HCT116 (cell line): ENCODE data around the gene SKP2. TPM values are rescaled to one million over a fixed set of nuclear protein-coding genes. Genes with fewer than 3 reads are reported as not detected.

Source experiments
- ATAC-seq: fragments of 200-7000 bp; cut with Tn5 transposase; 2 replicates; pipeline ENCODE4 v1.9.1; 2020; ENCODE audit warnings: mild to moderate bottlenecking, moderate library complexity
- BruUV-seq: library from RNA; stranded (reverse); fragments of 400-500 nt; replicated peaks from 2 replicates; lab custom pipeline; 2021; lab: Mats Ljungman, UMichigan
- CTCF ChIA-PET: fragments of 300-600 bp; sonication (Branson Sonifier 250); formaldehyde crosslinking; loops from one replicate; lab custom pipeline; 2021; ENCODE audit warnings: antibody characterized with exemption; lab: Charles Lee
- POLR2A ChIA-PET: fragments of 300-600, 350-600 bp; sonication (Branson Sonifier 250); formaldehyde crosslinking; loops from one replicate; lab custom pipeline; 2021; ENCODE audit warnings: antibody characterized with exemption; lab: Charles Lee
- RAD21 ChIA-PET, 2 experiments: fragments of 300-600 bp; sonication (Branson Sonifier 250); formaldehyde crosslinking; loops; one replicate each; lab custom pipeline; 2023; ENCODE audit warnings: low total read pairs in 2 of 2; ENCODE audit not compliant: uncharacterized antibody in 2 of 2, unreplicated experiment in 2 of 2, low non-redundant PET in 1 of 2; lab: Charles Lee
- DNase-seq: peaks from one replicate; pipeline ENCODE4 v3.0.0-alpha.2; 2010; ENCODE audit warnings: low read depth, low spot score
- H2AFZ ChIP-seq: fragments of 200-600 bp; shearing (Covaris generic), sonication (generic); 2 replicates; pipeline ENCODE4 v1.6.1; 2017; ENCODE audit warnings: low read depth, mixed run types, mixed read lengths, antibody characterized with exemption, low read length; ENCODE audit not compliant: poor library complexity, severe bottlenecking
- H3K27ac ChIP-seq: 2 replicates; pipeline ENCODE4 v1.5.1; 2012; ENCODE audit warnings: low read depth, low read length
- H3K27me3 ChIP-seq: fragments of 200-600 bp; sonication (generic); 2 replicates; pipeline ENCODE4 v1.6.1; 2016; ENCODE audit warnings: mixed run types, low read length, mixed read lengths; ENCODE audit not compliant: insufficient read depth
- H3K36me3 ChIP-seq, 2 experiments: fragments of 200-500 bp in 1 of 2; fragments of 200-600 bp in 1 of 2; sonication (Bioruptor generic) in 1 of 2; sonication (generic) in 1 of 2; 2 replicates each; pipeline versions ENCODE4 v1.5.1 to v1.6.1; 2014 to 2016; ENCODE audit warnings: low read length in 2 of 2, inconsistent platforms in 1 of 2, mixed read lengths in 1 of 2, mixed run types in 1 of 2; ENCODE audit not compliant: insufficient read depth in 2 of 2, control insufficient read depth in 1 of 2
- H3K4me1 ChIP-seq, 2 experiments: fragments of 200-600 bp in 1 of 2; sonication (generic) in 1 of 2; 2 replicates each; pipeline versions ENCODE4 v1.5.1 to v1.6.1; 2012 to 2017; ENCODE audit warnings: low read length in 2 of 2, inconsistent platforms in 1 of 2, mild to moderate bottlenecking in 1 of 2, mixed read lengths in 1 of 2, mixed run types in 1 of 2, moderate library complexity in 1 of 2; ENCODE audit not compliant: insufficient read depth in 2 of 2, control insufficient read depth in 1 of 2
- H3K4me2 ChIP-seq: fragments of 200-600 bp; sonication (generic); 2 replicates; pipeline ENCODE4 v1.6.1; 2017; ENCODE audit warnings: mixed run types, low read length, mixed read lengths
- H3K4me3 ChIP-seq, 2 experiments: fragments of 200-600 bp in 1 of 2; sonication (generic) in 1 of 2; replicated peaks in 1 of 2; 2 replicates each; pipeline ENCODE4 v1.5.1; 2011 to 2016; ENCODE audit warnings: low read length in 2 of 2, control low read depth in 1 of 2, low read depth in 1 of 2, mild to moderate bottlenecking in 1 of 2, mixed read lengths in 1 of 2, mixed run types in 1 of 2
- H3K79me2 ChIP-seq: fragments of 200-600 bp; sonication (generic); 2 replicates; pipeline ENCODE4 v1.6.1; 2017; ENCODE audit warnings: mild to moderate bottlenecking, mixed run types, low read length, moderate library complexity, mixed read lengths; ENCODE audit not compliant: insufficient read depth
- H3K9ac ChIP-seq: fragments of 200-600 bp; sonication (generic); 2 replicates; pipeline ENCODE4 v1.6.1; 2016; ENCODE audit warnings: low read length, mixed read lengths
- H3K9me2 ChIP-seq: fragments of 200-600 bp; sonication (generic), shearing (Covaris generic); 2 replicates; pipeline ENCODE4 v1.6.1; 2017; ENCODE audit warnings: mixed run types, mild to moderate bottlenecking, moderate library complexity; ENCODE audit not compliant: insufficient read depth
- H3K9me3 ChIP-seq, 2 experiments: fragments of 200-500 bp in 1 of 2; fragments of 200-600 bp in 1 of 2; sonication (Bioruptor generic) in 1 of 2; sonication (generic) in 1 of 2; 2 replicates each; pipeline ENCODE4 v1.6.1; 2014 to 2017; ENCODE audit warnings: low read length in 2 of 2, mixed read lengths in 2 of 2, inconsistent platforms in 1 of 2, low read depth in 1 of 2, mild to moderate bottlenecking in 1 of 2, mixed run types in 1 of 2, moderate library complexity in 1 of 2; ENCODE audit not compliant: control insufficient read depth in 1 of 2, insufficient read depth in 1 of 2
- H4K20me1 ChIP-seq: fragments of 200-600 bp; sonication (generic), shearing (Covaris generic); 2 replicates; pipeline ENCODE4 v1.6.1; 2017; ENCODE audit warnings: mixed run types, mild to moderate bottlenecking, moderate library complexity; ENCODE audit not compliant: insufficient read depth
- CBX3 ChIP-seq: IDR thresholded peaks from 2 replicates; pipeline ENCODE4 v1.6.1; 2012; ENCODE audit warnings: low read depth
- CEBPB ChIP-seq: IDR thresholded peaks from 2 replicates; pipeline ENCODE4 v1.6.1; 2012; ENCODE audit warnings: low read depth
- CTCF ChIP-seq, 3 experiments: fragments of 200-600 bp in 1 of 3; sonication (generic) in 1 of 3; IDR thresholded peaks in 2 of 3; conservative IDR thresholded peaks in 1 of 3; 2 replicates each; pipeline ENCODE4 v1.5.1; 2012 to 2017; ENCODE audit warnings: low read depth in 2 of 3, low read length in 2 of 3, antibody characterized with exemption in 1 of 3, borderline replicate concordance in 1 of 3, control low read depth in 1 of 3, mild to moderate bottlenecking in 1 of 3, mixed read lengths in 1 of 3, mixed run types in 1 of 3, moderate library complexity in 1 of 3; ENCODE audit not compliant: insufficient read depth in 1 of 3
- EGR1 ChIP-seq: IDR thresholded peaks from 2 replicates; pipeline ENCODE4 v1.6.1; 2012; ENCODE audit warnings: low read depth
- EZH2 ChIP-seq: fragments of 200-600 bp; sonication (generic); IDR thresholded peaks from 2 replicates; pipeline ENCODE4 v1.6.1; 2017; ENCODE audit warnings: antibody characterized with exemption, mixed run types
- EZH2phosphoT487 ChIP-seq: fragments of 200-600 bp; IDR thresholded peaks from 2 replicates; pipeline ENCODE4 v1.6.1; 2018; ENCODE audit warnings: antibody characterized with exemption, borderline replicate concordance
- FOSL1 ChIP-seq: IDR thresholded peaks from 2 replicates; pipeline ENCODE4 v1.6.1; 2012; ENCODE audit warnings: low read depth
- JUND ChIP-seq: IDR thresholded peaks from 2 replicates; pipeline ENCODE4 v1.6.1; 2012
- POLR2A ChIP-seq: IDR thresholded peaks from 2 replicates; pipeline ENCODE4 v1.7.0; 2011; ENCODE audit warnings: borderline replicate concordance; ENCODE audit not compliant: insufficient read depth, insufficient read length; ENCODE audit errors: extremely low read depth
- POLR2AphosphoS5 ChIP-seq: IDR thresholded peaks from 2 replicates; pipeline ENCODE4 v1.6.1; 2011; ENCODE audit warnings: mild to moderate bottlenecking, low read depth, low read length, moderate library complexity
- RAD21 ChIP-seq: IDR thresholded peaks from 2 replicates; pipeline ENCODE4 v1.6.1; 2012; ENCODE audit warnings: low read depth, mild to moderate bottlenecking
- REST ChIP-seq: IDR thresholded peaks from 2 replicates; pipeline ENCODE4 v1.6.1; 2012; ENCODE audit warnings: low read depth
- YY1 ChIP-seq: IDR thresholded peaks from 2 replicates; pipeline ENCODE4 v1.6.1; 2011; ENCODE audit warnings: low read length, low read depth, moderate library complexity, mild to moderate bottlenecking; ENCODE audit not compliant: insufficient replicate concordance; ENCODE audit errors: extremely low read depth
- ZBTB33 ChIP-seq: IDR thresholded peaks from 2 replicates; pipeline ENCODE4 v1.6.1; 2011; ENCODE audit warnings: mild to moderate bottlenecking, low read length, moderate library complexity; ENCODE audit not compliant: insufficient replicate concordance; ENCODE audit errors: extremely low read depth
- ZFX ChIP-seq: fragments of 450-650 bp; IDR thresholded peaks from 2 replicates; pipeline ENCODE4 v1.6.1; 2017
- intact Hi-C: fragments of 100-400 bp; cut with micrococcal nuclease; formaldehyde crosslinking; loops from 2 replicates; pipeline ENCODE4 v1.10.0; 2022
- total RNA-seq: library from RNA; stranded (reverse); gene quantifications from one replicate; pipeline ENCODE4 v1.2.1, GENCODE V29; 2021; ENCODE audit not compliant: unreplicated experiment
- TF ChIP-seq, protein P1 (sequence below): IDR thresholded peaks from 2 replicates; pipeline ENCODE4 v1.6.1; 2012
- TF ChIP-seq, protein P2 (sequence below): IDR thresholded peaks from 2 replicates; pipeline ENCODE4 v1.6.1; 2012

The SKP2 gene
- total RNA-seq, 1 experiment from 2014 or later: 44.3 TPM

- Histone ChIP-seq H3K4me2 (no peak overlapping the region), H2AFZ (no peak overlapping the region), H4K20me1 (no peaks in the 10 kb centered on the region; the same call in 1 of the 2 replicates), H3K79me2 (peaks cover 3% of the 10 kb centered on the region; the same call in 1 of the 2 replicates), H3K4me3 (no peak overlapping the region), H3K36me3 (no peaks in the 10 kb centered on the region), H3K4me1 (no peaks in the 10 kb centered on the region), H3K9me2 (no peaks in the 10 kb centered on the region; the same call in 1 of the 2 replicates), H3K9me3 (no peaks in the 10 kb centered on the region), H3K27me3 (no peaks in the 10 kb centered on the region), H3K27ac (no peak overlapping the region), H3K9ac (no peak overlapping the region)
- RAD21 ChIA-PET: no interaction called here
- no TSS peak for BruUV-seq
- TF ChIP-seq EGR1 (no peak), CBX3 (no peak), RAD21 (no peak), CEBPB (no peak), EZH2 (no peak), FOSL1 (no peak), REST (no peak), YY1 (no peak), ZFX (no peak), EZH2phosphoT487 (no peak), ZBTB33 (no peak), JUND (no peak), POLR2A (no peak), CTCF (IDR thresholded peaks at IDR 0.05 in 2 of 3, conservative IDR thresholded peaks at IDR 0.05 in 1 of 3; ENCODE audit: borderline replicate concordance in 1 of 3, insufficient read depth in 1 of 3, low read depth in 2 of 3, low read length in 2 of 3) (no peak), POLR2AphosphoS5 (no peak)
- TF ChIP-seq, protein P1, sequence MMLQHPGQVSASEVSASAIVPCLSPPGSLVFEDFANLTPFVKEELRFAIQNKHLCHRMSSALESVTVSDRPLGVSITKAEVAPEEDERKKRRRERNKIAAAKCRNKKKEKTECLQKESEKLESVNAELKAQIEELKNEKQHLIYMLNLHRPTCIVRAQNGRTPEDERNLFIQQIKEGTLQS: no peak
- TF ChIP-seq, protein P2, sequence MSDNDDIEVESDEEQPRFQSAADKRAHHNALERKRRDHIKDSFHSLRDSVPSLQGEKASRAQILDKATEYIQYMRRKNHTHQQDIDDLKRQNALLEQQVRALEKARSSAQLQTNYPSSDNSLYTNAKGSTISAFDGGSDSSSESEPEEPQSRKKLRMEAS: no peak
- ATAC-seq (no peak), DNase-seq (no peak)
- intact Hi-C loops: no loop called here
- POLR2A ChIA-PET: no interaction called here
- CTCF ChIA-PET: no interaction called here
Measured at GRCh38 chr5:36230151-36230790, 78.4 kb downstream of the SKP2 start.
